Measurements from ENCODE around the gene WDR33.
A peak's percentile ranks its signal among the peaks of the same experiment; 100 is the strongest.

WDR33 gene

DNA sequence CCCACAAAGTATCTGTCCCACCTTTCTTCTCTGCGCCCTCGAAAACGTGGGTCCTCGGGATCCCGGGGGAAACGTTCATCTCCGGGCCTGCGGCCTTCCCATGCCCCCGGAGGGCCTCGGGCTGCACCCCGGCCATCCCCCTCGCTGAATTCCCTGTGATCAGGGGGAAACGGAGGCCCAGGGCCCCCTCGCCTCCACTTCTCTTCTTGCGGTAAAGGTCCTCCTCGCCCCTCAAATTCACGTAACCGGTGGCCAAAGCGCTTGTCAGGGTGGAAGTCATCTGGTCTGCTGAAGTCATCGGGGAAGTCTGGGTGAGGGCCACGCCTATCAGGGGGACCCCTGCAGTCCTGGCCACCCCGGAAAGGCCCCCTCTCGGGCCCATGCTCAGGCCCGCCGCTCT is 97.4 kb downstream of the WDR33 start:
- no peak for DNase-seq

DNA sequence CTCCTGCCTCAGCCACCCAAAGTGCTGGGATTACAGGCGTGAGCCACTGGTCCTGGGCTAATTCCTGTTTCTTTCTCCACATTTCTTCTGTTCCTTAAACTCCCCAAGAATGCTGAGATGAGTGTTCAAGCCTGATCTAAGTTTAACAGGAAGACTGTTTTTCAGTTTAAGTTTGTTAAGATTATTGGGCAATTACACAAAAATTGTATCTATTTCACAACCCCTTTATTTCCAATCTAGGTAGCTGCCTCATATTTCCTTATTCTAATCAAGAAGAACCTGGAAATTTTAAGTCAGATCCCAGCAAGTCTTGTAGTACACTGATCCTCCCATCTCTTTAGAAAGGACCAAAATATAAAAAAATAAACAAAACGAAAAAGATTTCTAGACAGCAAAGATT is 98.0 kb downstream of the WDR33 start:
- DNase-seq: no peak

DNA sequence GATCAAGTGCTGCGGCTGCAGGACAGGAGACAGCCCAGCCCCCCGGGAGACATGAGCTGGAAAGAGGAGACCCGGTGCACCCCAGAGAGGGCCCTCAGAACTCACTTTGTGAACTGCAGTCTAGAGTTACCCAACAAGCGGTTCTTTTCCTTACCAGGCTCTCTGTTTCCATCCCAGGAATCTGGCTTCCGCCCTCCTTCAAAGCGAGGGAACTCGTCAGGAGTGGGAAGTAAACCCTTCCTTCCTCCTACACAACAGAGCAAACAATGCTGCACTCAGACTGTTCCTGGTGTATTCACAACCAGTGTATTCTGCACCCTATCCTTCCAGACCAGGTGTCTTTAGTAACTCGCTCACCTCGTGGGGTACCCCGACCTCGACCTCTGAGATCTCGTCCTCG is 101.6 kb downstream of the WDR33 start:
- no peak for DNase-seq

DNA sequence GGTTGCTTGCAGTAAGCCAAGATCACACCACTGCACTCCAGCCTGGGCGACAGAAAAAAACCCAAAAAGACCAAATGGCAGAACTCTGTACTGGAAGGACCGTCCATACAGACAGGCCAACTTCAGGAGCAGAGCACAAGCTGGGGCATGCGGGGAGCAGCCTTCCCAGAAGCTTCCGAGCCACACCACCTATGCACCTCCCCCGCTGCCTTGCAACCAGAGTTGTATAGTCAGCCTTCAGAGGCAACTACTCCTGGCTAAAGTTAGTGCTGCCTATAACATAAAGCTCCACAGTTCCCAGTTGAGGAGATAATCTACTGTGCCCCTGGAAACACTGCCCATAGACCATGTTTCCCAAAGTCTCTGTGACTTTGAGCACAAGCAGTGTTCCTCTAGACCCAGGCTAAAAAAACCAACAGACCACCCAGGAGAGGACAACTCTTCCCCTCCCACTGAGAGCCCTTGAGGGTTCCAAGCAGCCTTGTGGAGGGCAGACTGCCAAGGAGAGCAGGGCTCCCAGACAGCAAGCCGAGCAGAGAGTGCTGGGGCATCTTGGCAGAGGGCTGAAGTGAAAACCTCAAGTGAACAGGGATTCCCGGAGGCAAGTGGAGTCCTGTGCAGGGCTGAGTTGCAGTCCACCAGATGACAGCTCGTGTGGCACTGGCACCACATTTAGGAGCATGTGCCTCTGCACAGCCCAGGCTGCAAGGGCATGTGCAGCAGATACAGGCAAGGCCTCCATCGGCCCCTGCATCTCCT is 102.9 kb downstream of the WDR33 start:
- no peak for DNase-seq

DNA sequence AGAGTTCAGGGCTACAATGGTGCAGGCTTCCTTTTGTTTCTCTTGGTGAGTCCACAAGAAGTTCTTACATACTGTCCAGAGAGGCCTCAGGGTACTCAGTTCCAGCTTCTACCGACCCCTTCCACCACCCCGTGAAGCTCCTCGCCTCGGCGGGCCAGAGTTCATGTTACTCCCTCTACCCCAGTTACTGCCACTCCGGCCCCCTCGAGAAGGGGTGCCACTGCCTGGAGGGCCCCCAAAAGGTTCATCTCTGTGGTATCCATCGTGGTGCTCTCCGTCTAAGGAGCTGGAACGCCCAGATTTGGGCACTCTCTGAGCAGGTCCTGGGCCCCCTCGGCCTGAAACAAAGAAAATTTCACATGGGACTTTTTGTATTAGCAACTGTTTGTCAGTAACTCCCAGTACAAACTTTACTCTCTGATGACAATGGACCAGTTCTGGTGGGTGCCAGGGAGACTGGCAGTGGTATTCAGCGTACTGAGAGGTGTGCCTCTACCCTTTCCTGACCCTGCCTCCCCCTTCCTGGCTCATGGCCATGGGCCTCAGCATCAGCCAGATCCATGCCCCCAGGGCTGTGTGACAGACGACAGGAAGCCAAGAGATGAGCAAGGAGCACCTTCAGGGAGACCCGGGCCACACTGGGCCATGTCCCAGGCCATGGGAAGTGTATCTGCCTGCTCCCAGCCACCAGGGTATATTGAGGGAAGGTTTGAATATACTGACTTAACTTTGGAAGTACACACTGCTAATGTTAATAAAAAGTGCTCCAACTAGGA is 104.6 kb downstream of the WDR33 start:
- no peak for DNase-seq

DNA sequence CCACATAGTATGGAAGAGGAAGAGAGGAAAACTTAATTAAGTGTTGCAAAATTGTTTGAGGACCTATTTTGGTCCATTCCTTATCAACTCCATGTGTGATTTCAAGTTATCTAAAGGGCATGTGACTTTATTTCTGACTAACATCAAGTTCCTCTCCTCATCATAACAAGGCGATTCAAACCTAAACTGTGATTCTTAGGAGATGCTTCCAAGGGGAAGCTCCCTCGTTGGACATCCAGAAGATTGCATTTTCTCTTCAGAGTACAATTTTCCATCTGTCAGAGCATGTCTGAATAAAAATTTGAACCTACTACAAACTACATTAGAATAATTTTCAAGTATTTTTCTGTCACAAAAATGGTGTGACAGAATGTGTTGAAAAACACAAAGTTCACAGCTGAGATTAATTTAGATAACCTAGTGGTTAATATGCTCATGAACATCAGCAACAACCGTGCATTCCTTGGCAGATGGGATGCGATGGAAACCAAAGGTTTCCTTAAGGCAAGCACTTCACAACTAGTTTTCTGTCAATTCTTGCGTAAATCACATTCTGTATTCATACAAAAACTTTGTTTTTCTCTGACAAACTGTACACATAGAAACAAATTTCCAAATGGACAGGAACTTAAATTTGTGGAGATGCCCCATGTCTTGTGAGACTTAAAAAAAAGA is 105.4 kb downstream of the WDR33 start:
- DNase-seq: no peak

DNA sequence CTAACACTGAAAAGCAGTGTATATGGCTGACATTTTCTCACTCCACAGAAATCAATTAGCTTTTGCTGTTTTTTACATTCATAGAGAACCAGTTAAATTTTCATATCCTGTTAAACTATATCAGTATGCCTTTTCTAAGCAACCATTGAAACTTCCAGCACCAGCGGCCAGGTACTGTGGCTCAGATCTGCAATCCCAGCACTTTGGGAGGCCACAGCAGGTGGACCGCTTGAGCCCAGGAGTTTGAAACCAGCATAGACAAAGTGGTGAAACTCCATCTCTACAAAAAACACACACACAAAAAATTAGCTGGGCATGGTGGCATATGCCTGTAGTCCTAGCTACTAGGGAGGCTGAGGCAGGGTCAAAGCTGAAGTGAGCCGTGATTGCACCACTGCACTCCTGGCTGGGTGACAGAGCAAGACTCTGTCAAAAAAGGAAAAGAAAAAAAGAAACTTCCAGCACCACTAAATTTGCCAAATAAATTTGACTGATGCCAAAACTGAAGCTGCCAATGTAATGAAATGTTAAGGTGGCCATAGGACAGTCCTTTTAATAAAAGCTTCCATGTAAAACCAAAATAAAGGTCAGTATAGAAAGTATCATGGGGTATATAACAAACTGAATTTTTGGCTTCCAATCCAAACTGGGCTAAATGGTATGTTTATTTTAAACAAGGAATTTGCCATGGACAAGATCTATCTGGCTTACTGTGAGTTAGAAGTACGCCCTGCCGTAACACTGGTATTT is 106.2 kb downstream of the WDR33 start:
- no peak for DNase-seq

DNA sequence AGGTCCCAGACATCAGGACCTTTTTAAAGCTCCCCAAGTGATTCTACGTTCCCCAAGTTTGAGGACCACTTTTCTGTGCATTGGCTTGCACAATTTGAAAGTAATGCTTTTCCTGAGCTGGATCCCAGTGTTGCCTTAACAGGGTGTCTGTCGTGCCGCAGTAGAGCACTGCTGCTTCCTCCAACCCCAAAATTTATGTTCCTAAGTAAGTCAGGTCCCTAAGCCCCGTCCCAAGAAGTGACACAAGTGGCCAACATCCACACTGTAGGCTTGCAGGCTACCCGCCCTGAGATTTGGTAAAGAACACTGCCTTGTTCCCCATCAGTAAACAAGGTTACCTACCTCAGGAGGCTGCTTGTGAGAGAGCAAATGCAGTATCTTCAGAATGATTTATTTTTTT is 107.7 kb downstream of the WDR33 start:
- DNase-seq: no peak

DNA sequence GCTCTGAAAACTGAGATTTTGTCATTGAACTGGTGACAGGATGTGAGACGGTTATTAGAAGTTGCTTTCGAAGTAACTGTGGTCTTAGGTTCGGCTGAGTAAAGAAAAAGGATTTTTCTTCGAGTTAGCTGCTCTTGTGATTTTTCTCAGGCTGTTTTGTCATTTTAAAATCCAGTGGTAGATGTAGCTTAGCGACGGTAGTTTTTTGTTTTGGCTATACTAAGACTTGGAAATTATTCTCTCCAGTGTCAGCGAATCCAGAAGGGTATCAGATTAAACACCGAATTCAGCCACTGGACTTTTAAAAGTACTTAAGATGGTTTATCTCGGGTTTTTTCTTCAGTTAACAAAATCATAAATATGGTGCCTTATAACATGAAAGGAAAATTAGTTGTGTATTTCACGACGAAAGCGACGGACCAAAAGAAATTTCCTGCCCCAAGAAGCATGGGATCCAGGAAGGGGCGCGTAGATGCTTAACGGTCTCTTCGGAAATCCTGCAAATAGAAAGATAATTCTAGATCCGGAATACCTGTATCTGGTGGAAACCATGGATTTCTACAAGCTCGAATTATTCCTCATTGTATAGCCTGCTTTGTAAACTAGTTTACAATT is 108.5 kb downstream of the WDR33 start:
- DNase-seq: no peak

DNA sequence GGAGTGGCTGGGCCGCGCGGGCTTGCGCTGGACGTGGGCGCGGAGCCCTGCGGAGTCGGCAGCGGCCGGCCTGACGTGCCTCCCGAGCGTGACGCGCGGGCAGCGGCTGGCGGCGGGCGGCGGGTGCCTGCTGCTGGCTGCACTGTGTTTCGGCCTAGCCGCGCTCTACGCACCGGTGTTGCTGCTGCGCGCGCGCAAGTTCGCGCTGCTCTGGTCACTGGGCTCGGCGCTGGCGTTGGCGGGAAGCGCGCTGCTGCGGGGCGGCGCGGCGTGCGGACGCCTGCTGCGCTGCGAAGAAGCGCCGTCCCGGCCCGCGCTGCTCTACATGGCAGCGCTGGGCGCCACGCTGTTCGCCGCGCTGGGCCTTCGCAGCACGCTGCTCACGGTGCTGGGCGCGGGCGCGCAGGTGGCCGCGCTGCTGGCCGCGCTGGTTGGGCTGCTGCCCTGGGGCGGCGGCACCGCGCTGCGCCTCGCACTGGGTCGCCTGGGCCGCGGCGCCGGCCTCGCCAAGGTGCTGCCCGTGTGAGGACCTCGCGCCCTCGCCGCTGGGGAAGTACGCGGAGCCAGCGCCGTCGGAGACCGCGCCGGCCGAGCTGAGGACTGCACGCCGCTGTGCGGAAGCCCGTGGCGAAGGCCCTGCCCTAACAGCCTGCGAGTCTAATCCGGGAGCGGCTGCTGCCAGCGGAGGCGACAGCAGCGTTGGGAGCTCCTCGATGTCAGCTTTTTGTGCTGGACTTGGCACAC is 109.1 kb downstream of the WDR33 start:
- DNase-seq: peak; percentile 39

DNA sequence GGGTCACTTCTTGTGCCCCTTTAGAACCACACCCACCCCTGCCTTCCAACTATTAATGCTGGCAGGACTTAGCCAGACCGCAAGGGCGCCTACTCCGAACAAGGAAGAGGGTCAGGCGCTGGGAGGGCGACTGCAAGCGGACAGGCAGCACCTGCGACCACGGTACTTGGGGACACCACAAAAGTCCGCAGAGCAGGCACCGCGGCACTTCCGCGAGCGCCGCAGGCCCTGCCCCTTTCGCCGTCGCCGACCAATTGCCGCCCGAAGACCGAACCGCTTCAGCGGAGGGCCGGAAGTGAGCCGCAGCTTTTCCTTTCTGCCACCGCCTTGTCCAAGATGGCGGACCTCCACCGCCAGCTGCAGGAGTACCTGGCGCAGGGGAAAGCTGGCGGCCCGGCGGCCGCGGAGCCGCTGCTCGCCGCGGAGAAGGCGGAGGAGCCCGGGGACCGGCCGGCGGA is 109.7 kb downstream of the WDR33 start, which contains the start of gene SFT2D3:
SFT2D3 (plus strand) TSS at position 305 of the 458 bp plus-strand sequence; CDS start at position 337, 32 bp downstream.
- peak; percentile 83 for DNase-seq

DNA sequence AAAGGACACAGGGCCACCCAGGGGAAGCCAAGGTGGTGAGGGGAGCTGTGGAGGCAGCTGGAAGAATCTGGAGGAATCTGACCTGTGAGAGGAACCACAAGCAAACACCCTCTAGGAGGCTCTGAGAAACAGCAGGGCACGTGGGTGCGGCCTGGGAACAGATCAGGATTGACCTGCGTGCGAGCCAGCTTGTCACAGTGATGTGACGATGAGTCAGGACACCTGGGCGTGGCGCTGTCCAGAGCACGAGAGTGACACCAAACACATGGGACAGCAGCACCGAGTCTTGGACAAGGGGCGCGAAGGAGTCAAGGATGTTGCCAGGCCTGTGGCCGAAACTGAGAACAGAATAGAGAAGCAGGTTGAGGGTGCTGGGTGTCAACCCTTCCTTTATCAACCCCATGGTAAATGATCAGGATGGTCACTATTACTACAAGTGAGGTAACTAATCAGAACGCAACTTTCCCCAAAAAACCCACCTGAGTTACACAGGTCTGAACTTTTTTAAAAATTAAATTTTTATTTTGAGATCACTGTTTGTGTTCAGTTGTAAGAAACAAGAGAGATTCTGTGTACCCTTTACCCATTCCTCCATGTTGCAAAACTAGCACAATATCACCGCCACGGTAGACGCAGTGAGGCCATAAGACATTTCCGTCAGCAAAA is 110.3 kb downstream of the WDR33 start:
- no peak for DNase-seq

DNA sequence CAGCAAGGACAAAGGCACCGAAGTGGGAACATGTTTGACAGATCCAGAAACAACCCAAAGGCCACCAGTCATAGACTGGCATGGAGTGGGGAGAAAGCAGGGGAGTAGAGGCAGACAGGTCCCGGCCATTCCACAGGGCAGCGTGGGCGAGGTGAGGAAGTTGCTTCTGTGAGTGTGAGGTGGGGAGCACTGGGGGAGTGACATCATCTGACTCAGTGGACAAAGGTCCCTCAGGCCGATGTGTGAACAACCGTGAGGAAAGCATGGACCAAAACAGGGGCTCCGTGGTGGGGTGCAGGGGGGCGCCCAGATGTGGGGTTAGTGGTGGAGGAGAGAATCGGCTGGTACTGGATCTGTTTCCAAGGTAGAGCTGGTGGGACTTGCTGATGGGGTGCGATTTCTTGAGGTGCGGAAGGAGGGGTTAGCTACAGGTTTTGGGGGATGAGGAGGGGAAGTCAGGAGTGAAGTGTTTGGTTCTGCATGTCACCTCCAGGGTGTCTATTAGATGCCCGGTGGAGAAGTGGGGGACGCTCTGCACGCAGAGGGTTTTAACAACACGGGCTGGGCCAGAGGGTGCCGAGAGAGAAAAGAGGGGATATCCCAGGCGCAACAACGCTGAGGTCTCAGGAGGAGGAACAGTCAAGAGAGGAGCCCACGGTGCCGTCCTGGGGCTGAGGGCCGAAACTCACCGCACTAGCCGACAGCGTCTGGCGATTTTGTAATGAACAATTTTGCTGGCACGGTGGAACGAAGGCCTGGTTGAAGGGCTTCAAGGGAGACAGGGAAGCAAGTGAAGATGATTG is 112.2 kb downstream of the WDR33 start:
- DNase-seq: no peak

DNA sequence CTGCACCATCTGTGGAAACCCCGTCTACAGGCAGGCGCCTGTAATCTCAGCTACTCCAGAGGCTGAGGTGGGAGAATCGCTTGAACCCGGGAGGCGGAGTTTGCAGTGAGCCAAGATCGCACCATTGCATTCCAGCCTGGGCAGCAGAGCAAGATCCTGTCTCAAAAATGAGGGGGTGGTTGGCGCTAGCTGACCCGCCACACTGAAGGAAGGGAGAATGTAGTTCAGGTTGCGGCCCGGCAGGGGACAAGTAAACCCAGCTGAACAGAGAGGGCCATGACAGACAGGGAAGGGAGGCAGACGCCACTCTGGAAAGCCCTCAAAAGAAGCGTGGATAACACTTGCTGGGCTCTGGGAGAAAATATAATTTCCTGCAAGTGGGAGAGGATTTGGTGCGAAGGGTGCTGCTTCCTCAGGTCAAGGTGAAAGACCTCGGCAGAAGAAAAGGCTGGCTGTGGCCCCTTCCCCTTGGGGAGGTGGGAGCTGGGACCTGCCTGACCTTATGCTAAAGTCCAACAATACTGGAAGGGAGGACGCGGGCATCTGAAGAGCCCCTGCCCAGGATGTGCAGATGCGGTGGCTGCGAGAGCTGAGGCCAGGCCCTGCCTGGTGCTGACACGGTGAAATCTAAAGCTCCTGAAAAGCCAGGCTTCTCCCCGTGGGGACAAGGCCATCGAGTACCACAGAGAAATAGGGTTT is 113.3 kb downstream of the WDR33 start:
- no peak for DNase-seq

DNA sequence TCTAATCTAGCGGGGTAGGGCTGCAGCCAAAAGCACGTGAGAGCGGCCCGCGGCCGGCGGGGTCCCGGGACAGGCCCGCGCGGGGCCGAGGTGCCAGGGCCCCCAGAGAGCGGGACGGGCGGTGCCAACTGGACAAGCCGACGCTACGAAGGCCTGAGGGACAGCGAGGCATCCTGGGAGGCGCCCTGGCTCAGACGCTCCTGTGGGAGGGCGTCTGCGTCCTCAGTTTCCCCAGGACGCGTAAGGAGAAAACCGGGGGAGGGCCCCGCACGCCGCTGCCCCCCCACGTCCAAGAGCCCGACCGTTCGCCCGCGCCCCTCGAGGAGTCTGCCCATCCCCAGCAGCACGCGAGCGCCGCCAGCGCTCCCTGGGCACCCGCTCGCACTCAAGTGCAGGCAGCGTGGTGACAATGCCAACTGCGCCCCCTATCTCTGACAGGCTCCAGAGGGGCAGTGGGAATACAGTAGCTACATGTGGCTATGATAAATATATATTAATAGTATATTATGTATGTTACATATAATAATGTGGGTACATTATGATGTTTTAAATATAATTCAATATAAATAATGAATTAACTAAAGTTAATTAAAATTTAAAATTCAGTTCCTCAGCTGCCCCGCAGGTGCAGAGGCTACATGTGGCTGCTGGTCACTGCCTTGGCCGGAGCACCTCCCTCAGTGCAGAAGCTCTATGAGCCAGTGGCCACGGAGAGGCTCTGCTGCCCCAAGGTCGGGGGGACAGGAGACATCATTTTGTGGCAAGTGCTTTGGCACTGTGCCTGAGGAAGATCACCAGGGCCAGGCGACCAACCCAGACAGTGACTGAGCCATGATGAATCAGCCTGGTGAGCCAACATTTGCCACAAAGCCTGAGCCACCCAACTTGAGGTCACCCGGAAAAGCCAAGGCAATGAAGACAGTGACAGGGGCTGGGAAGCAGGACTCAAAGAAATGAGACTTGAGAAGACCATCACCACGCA is 115.2 kb downstream of the WDR33 start:
- no peak for DNase-seq

DNA sequence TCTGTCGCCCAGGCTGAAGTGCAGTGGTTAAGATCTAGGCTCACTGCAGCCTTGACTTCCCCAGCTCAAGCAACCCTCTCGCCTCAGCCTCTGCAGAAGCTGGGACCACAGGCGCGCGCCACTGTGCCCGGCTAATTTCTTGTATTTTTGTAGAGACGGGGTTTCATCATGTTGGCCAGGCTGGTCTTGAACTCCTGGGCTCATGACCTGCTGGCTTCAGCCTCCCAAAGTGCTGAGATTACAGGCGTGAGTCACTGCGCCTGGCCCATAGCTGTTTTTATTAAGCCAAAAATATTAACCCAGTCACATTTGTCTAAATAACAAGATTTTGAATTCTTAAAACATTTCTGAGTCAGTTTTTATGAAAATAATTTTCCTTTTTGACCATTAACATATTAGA is 116.0 kb downstream of the WDR33 start:
- DNase-seq: no peak

DNA sequence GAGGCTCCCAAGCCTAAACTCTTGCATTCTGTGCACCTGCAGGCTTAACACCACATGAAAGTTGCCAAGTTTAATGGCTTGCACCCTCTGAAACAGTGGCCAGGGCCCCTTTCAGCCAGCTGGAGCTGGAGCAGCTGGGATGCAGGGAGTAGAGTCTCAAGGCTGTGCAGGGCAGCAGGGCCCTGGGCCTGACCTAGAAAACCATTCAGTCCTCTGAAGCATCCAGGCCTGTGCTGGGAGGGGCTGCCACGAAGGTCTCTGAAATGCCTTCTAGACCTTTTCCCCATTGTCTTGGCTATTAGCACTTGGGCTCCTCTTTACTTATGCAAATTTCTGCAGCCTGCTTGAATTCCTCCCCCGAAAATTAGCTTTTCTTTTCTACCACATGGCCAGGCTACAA is 120.3 kb downstream of the WDR33 start:
- DNase-seq: no peak

DNA sequence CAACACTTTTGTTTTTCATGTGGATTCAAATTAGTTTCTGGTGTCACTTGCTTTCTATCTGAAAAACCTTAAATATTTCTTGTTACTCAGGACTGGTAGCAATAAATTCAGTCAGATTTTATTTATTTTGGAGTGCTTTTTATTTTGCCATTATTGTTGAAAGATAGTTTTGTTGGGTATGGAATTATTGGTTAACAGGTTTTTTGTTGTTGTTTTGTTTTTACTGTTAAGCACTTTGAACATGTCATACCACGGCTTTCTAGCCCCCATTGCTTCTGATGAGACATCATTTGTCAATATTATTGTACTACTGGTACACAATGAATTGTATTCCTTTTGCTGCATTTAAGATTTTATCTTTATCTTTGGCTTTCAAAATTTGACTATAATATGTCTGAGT is 122.6 kb downstream of the WDR33 start:
- no peak for DNase-seq

All from NCI-H1092 (cell line).